Spleen (tissue), 11 donors: Measurements from ENCODE around the gene MPZL2. TPM values are rescaled to one million over a fixed set of nuclear protein-coding genes. Genes with fewer than 3 reads are reported as not detected.

Source experiments
- DNase-seq: peaks from one replicate; pipeline ENCODE4 v3.0.0-alpha.2; 2020
- H3K27ac ChIP-seq, 8 donors: fragments of 200-600 bp; sonication (generic) in 7 of 8; 1 replicate in 4 of 8; 2 replicates in 4 of 8; pipeline versions ENCODE4 v1.5.0 to v1.8.0; 2016 to 2021; ENCODE audit warnings: inconsistent platforms in 4 of 8, mild to moderate bottlenecking in 4 of 8, moderate library complexity in 1 of 8
- H3K27me3 ChIP-seq, 7 donors: fragments of 200-600 bp; sonication (generic) in 6 of 7; replicated peaks in 1 of 7; 1 replicate in 4 of 7; 2 replicates in 3 of 7; pipeline versions ENCODE4 v1.5.0 to v1.8.0; 2016 to 2021; ENCODE audit warnings: inconsistent platforms in 3 of 7, mild to moderate bottlenecking in 1 of 7
- H3K36me3 ChIP-seq, 6 donors: fragments of 200-600 bp; sonication (generic) in 5 of 6; 1 replicate in 4 of 6; 2 replicates in 2 of 6; pipeline versions ENCODE4 v1.5.0 to v1.8.0; 2016 to 2021; ENCODE audit warnings: inconsistent platforms in 2 of 6
- H3K4me1 ChIP-seq, 6 donors: fragments of 200-600 bp; sonication (generic) in 5 of 6; 1 replicate in 3 of 6; 2 replicates in 3 of 6; pipeline versions ENCODE4 v1.5.0 to v1.8.0; 2016 to 2021; ENCODE audit warnings: inconsistent platforms in 3 of 6
- H3K4me3 ChIP-seq, 8 donors: fragments of 200-600 bp; sonication (generic) in 7 of 8; 1 replicate in 4 of 8; 2 replicates in 4 of 8; pipeline versions ENCODE4 v1.5.0 to v1.8.0; 2016 to 2021; ENCODE audit warnings: inconsistent platforms in 4 of 8, mild to moderate bottlenecking in 4 of 8, moderate library complexity in 2 of 8
- H3K9me3 ChIP-seq, 8 donors: fragments of 200-600 bp; sonication (generic) in 7 of 8; 1 replicate in 4 of 8; 2 replicates in 4 of 8; pipeline versions ENCODE4 v1.5.0 to v1.8.0; 2016 to 2021; ENCODE audit warnings: inconsistent platforms in 4 of 8
- CTCF ChIP-seq, 11 experiments: fragments of 200-600 bp in 7 of 11; fragments of 450-650 bp in 4 of 11; sonication (generic) in 4 of 11; IDR thresholded peaks in 8 of 11; conservative IDR thresholded peaks in 3 of 11; 1 replicate in 7 of 11; 2 replicates in 4 of 11; pipeline versions ENCODE4 v1.4.0 to v1.8.0; 2016 to 2021; ENCODE audit warnings: antibody characterized with exemption in 11 of 11, inconsistent platforms in 4 of 11, mild to moderate bottlenecking in 1 of 11
- POLR2A ChIP-seq, 3 donors: fragments of 450-650 bp; IDR thresholded peaks; one replicate each; pipeline ENCODE4 v1.5.1; 2017; ENCODE audit warnings: antibody characterized with exemption in 3 of 3, mild to moderate bottlenecking in 1 of 3
- POLR2AphosphoS5 ChIP-seq, 3 donors: sonication (generic); formaldehyde crosslinking; IDR thresholded peaks; one replicate each; pipeline ENCODE4 v1.5.1; 2017; ENCODE audit warnings: antibody characterized with exemption in 3 of 3
- WGBS, 5 donors: extraction: QIAGEN DNeasy Blood & Tissue Kit in 3 of 5; methylation state at CpG; one replicate each; pipeline versions ENCODE4 v1.1.5 to v1.1.7; 2013 to 2018; 5-methylcytosine and 5-hydroxymethylcytosine counted together
- intact Hi-C: fragments of 100-400 bp; cut with DNase I; formaldehyde crosslinking; loops from one replicate; pipeline ENCODE4 v1.15.0; 2023; ENCODE audit warnings: low total_unique reads
- polyA plus RNA-seq, 3 donors: library from polyadenylated mRNA; stranded (reverse); fragments of 200-250 nt; gene quantifications; one replicate each; pipeline ENCODE4 v1.2.1, GENCODE V29; 2013
- total RNA-seq, 7 donors: library from RNA; depleted of rRNA in 3 of 7; stranded (reverse); fragments of >200 nt in 3 of 7; fragmentation: NEBNext Ultra II Directional in 4 of 7; extraction: Animal tissue kit (Norgen Biotek cat#: 25700) in 4 of 7; gene quantifications; one replicate each; pipeline versions ENCODE4 v1.1.0 to v1.2.1, GENCODE V29; 2016 to 2021
- donor health status: healthy with polysubstance abuse.
- donor health status: DM: no; HTN: no; CAD: no; lungs with moderate emphysema.
- donor health status: DM: no; HTN: no; CAD: no.
- donor health status: Bipolar disorder and iron deficiency.
- donor health status: healthy.
- donor health status: DM: no; HTN: no; CAD: no.
- donor health status: DM: yes; HTN: yes; CAD: no.

Gene MPZL2
- total and polyA plus RNA-seq, 10 donors, result 1.6 to 18.4 (median 8.7) TPM

GRCh38 chr11:118305726-118306125 lies 41.6 kb upstream of the MPZL2 start:
- no peaks in the 10 kb centered on the region for H3K27me3 ChIP-seq
- intact Hi-C loops, result no loop called here
- no peak for TF ChIP-seq CTCF (IDR thresholded peaks at IDR 0.05 in 8 of 11, conservative IDR thresholded peaks at IDR 0.05 in 3 of 11)
- TF ChIP-seq POLR2AphosphoS5 (IDR thresholded peaks at IDR 0.05), result peak in 1 of 3 donors; percentile 39
- peak overlapping the region; percentile 52 to 85 (median 73) for H3K27ac ChIP-seq
- H3K4me3 ChIP-seq, result peak overlapping the region in 5 of 8 donors; percentile 22 to 61 (median 33)
- peaks cover 0 to 57% (median 2%) of the 10 kb centered on the region in 6 donors for H3K4me1 ChIP-seq
- no peaks in the 10 kb centered on the region for H3K9me3 ChIP-seq
- DNase-seq, result no peak
- 48 to 65% (median 52%) methylated on average over 8 of the region's 8 CpGs for WGBS, 5 donors
- H3K36me3 ChIP-seq, result no peaks in the 10 kb centered on the region

- Histone ChIP-seq H3K27me3 (no peaks in the 10 kb centered on the region), H3K4me1 (peaks cover 0 to 47% (median 1%) of the 10 kb centered on the region in 6 donors), H3K9me3 (no peaks in the 10 kb centered on the region), H3K27ac (peak within 1 kb of the TSS; percentile 52 to 85 (median 73)), H3K4me3 (peak within 1 kb of the TSS; percentile 13 to 61 (median 28)), H3K36me3 (no peaks in the 10 kb centered on the region)
- DNase-seq, result peak; percentile 75
- WGBS, 5 donors, result 61 to 71% (median 64%) methylated on average over 8 of the region's 8 CpGs
- TF ChIP-seq POLR2AphosphoS5 (IDR thresholded peaks at IDR 0.05) (no peak), CTCF (IDR thresholded peaks at IDR 0.05 in 8 of 11, conservative IDR thresholded peaks at IDR 0.05 in 3 of 11) (no peak), POLR2A (IDR thresholded peaks at IDR 0.05) (no peak)
- intact Hi-C loops, result no loop called here
Observed at GRCh38 chr11:118304568-118305248, 40.6 kb upstream of the MPZL2 start, which contains the start of gene CD3E. TSS of gene CD3E (plus strand) at chr11:118304730. CDS start at chr11:118304953, 223 bp downstream.

GRCh38 chr11:118304227-118304567 lies 40.1 kb upstream of the MPZL2 start:
- TF ChIP-seq CTCF (IDR thresholded peaks at IDR 0.05 in 8 of 11, conservative IDR thresholded peaks at IDR 0.05 in 3 of 11) (no peak), POLR2A (IDR thresholded peaks at IDR 0.05) (no peak), POLR2AphosphoS5 (IDR thresholded peaks at IDR 0.05) (no peak)
- no peak for DNase-seq
- peak overlapping the region; percentile 17 to 85 (median 73) for H3K27ac ChIP-seq

GRCh38 chr11:118301600-118302195 lies 37.6 kb upstream of the MPZL2 start:
- Histone ChIP-seq H3K27ac (no peak overlapping the region), H3K4me3 (no peak overlapping the region), H3K9me3 (no peaks in the 10 kb centered on the region), H3K4me1 (peaks cover 0 to 18% (median 0%) of the 10 kb centered on the region in 6 donors), H3K36me3 (no peaks in the 10 kb centered on the region), H3K27me3 (no peaks in the 10 kb centered on the region)
- intact Hi-C loops, result no loop called here
- DNase-seq, result no peak
- TF ChIP-seq POLR2A (IDR thresholded peaks at IDR 0.05) (no peak), POLR2AphosphoS5 (IDR thresholded peaks at IDR 0.05) (no peak), CTCF (IDR thresholded peaks at IDR 0.05 in 8 of 11, conservative IDR thresholded peaks at IDR 0.05 in 3 of 11) (no peak)
- 66 to 92% (median 73%) methylated on average over 8 of the region's 8 CpGs for WGBS, 5 donors

More at GRCh38 chr11:118304227-118304567, 40.1 kb upstream of the MPZL2 start:
- H3K4me3 ChIP-seq, result peak overlapping the region in 5 of 8 donors; percentile 22 to 61 (median 33)
- 21 to 58% (median 32%) methylated on average over 1 of the region's 1 CpG for WGBS, 5 donors
- H3K36me3 ChIP-seq, result no peaks in the 10 kb centered on the region
- intact Hi-C loops, result no loop called here
- no peaks in the 10 kb centered on the region for H3K9me3 ChIP-seq
- H3K4me1 ChIP-seq, result peaks cover 0 to 42% (median 1%) of the 10 kb centered on the region in 6 donors
- no peaks in the 10 kb centered on the region for H3K27me3 ChIP-seq
